GM19239 (cell line): ENCODE measurements around the gene BORA.
"Not testable (repeated sequence)": the region's sequence is repeated elsewhere in the genome, so short reads cannot be mapped to it uniquely, and the experiment has no call there.

ENCODE experiments used
- DNase-seq: peaks from one replicate; pipeline ENCODE4 v3.0.0; 2011; ENCODE audit warnings: low spot score; ENCODE audit not compliant: insufficient read length
- FAIRE-seq: peaks from 2 replicates; lab custom pipeline; 2011; peaks lifted over from hg19 to GRCh38; lab: Jason Lieb, UNC

BORA gene

GRCh38 chr13:72757792-72758535 is 30.2 kb downstream of the BORA start:
- no peak for FAIRE-seq
- no peak for DNase-seq

- DNase-seq (no peak), FAIRE-seq (peak; percentile 73)
These were observed 32.5 kb downstream of the BORA start for GRCh38 chr13:72760189-72760588.

- no peak for DNase-seq
- FAIRE-seq = no peak
These were observed 35.7 kb downstream of the BORA start for GRCh38 chr13:72763411-72763810.

- no peak for FAIRE-seq
These were observed 46.3 kb downstream of the BORA start for GRCh38 chr13:72774019-72774418.

GRCh38 chr13:72781451-72782439 is 54.0 kb downstream of the BORA start, which contains the start of the genes DIS3 and PIBF1:
DIS3 (minus strand) TSS chr13:72781900; CDS start chr13:72781832, 68 bp downstream.
PIBF1 (plus strand) TSS chr13:72782133; CDS start chr13:72783470, 1,337 bp downstream.
- FAIRE-seq = peak; percentile 100
- DNase-seq = peak; percentile 75

More at GRCh38 chr13:72774019-72774418, 46.3 kb downstream of the BORA start:
- no peak for DNase-seq

- DNase-seq (no peak), FAIRE-seq (no peak)
These were observed 55.0 kb downstream of the BORA start for GRCh38 chr13:72782717-72783116.

- DNase-seq, FAIRE-seq: not testable (repeated sequence)
These were observed 57.0 kb downstream of the BORA start for GRCh38 chr13:72784679-72785078.

- peak; percentile 39 for FAIRE-seq
- no peak for DNase-seq
These were observed 61.1 kb downstream of the BORA start for GRCh38 chr13:72788831-72789230.

GRCh38 chr13:72792640-72793039 is 64.9 kb downstream of the BORA start:
- FAIRE-seq (peak; percentile 44), DNase-seq (no peak)

- FAIRE-seq = no peak
- no peak for DNase-seq
These were observed 71.1 kb downstream of the BORA start for GRCh38 chr13:72798817-72799216.

- DNase-seq (no peak), FAIRE-seq (peak; percentile 48)
These were observed 76.6 kb downstream of the BORA start for GRCh38 chr13:72804301-72804700.
